ENCODE measurements around the gene FYTTD1. TPM values are rescaled to one million over a fixed set of nuclear protein-coding genes. Genes with fewer than 3 reads are reported as not detected.

Gene FYTTD1
- total and polyA plus RNA-seq, 2 experiments from 2014 or later: 24.3 to 62.8 TPM

GRCh38 chr3:197734667-197735318 lies 14.9 kb upstream of the FYTTD1 start:
- peaks cover 7% of the 10 kb centered on the region for H3K4me1 ChIP-seq (ENCODE audit: low read depth)
- H3K27me3 ChIP-seq: no peaks in the 10 kb centered on the region
- TF ChIP-seq CTCF (IDR thresholded peaks at IDR 0.05; ENCODE audit: low read depth, low read length): no peak
- no peak overlapping the region for H3K27ac ChIP-seq
- no peaks in the 10 kb centered on the region for H3K36me3 ChIP-seq
- no peak for DNase-seq (ENCODE audit: low read depth in 1 of 2, low spot score in 1 of 2)
- H3K9me3 ChIP-seq (ENCODE audit: low read depth): no peaks in the 10 kb centered on the region
- no peak overlapping the region for H3K4me3 ChIP-seq

- DNase-seq (ENCODE audit: low read depth in 1 of 2, low spot score in 1 of 2): peak in 1 of 2 donors; percentile 33
- H3K4me3 ChIP-seq: peak overlapping the region; percentile 82
- no peak for TF ChIP-seq CTCF (IDR thresholded peaks at IDR 0.05; ENCODE audit: low read depth, low read length)
- peaks cover 7% of the 10 kb centered on the region for H3K4me1 ChIP-seq (ENCODE audit: low read depth)
- no peaks in the 10 kb centered on the region for H3K9me3 ChIP-seq (ENCODE audit: low read depth)
- H3K27me3 ChIP-seq: no peaks in the 10 kb centered on the region
- H3K27ac ChIP-seq: peak overlapping the region; percentile 68
- no peaks in the 10 kb centered on the region for H3K36me3 ChIP-seq
Observed at GRCh38 chr3:197736010-197736490, 13.6 kb upstream of the FYTTD1 start.

DNA sequence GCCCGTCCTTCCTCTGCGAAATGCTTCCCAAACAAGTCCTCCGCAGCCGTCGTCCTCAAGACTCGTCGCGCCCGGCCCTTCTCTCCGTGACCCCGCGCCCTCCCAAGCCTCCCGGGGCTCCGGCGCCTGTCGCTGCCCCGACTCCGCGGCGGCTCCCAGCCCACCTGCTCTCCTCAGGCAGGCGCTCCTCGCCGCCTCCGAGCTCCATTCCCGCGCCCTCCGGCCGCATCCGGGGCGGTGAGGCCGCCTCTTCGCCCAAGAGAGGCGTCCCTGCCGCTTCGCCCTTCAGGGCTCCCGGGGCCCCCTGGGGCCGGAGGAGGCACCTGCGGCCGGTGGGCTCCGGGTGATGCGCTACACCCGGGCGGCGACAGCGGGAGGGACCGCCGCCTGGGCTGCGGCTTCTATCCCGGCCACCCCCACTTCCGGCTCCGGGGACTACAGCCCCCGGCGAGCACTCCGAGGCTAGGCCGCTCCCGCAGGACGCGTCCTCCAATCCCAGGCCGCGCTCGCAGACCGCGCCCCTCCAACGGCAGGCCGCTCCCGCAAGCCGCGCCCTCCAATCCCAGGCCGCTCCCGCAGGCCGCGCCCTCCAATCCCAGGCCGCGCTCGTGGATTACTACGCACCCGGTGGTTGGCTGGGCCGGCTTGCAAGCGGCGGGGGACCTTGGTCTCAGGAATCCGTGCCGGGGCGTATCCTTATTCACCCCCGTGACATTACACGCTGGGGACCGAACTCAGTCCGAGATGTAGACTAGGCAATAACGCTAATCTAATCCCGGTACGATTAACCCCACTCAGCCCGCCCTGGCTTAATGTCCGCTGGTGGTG lies 13.0 kb upstream of the FYTTD1 start, which contains the start of gene RUBCN:
Gene RUBCN (minus strand): TSS at position 414 of the 828 bp plus-strand sequence. CDS start 185 bp downstream, at position 229.
- no peaks in the 10 kb centered on the region for H3K27me3 ChIP-seq
- H3K27ac ChIP-seq: peak within 1 kb of the TSS; percentile 84
- H3K9me3 ChIP-seq (ENCODE audit: low read depth): no peaks in the 10 kb centered on the region
- H3K4me3 ChIP-seq: peak within 1 kb of the TSS; percentile 82
- TF ChIP-seq CTCF (IDR thresholded peaks at IDR 0.05; ENCODE audit: low read depth, low read length): no peak
- peak; percentile 96 to 97 for DNase-seq (ENCODE audit: low read depth in 1 of 2, low spot score in 1 of 2)
- H3K36me3 ChIP-seq: no peaks in the 10 kb centered on the region
- H3K4me1 ChIP-seq (ENCODE audit: low read depth): peaks cover 7% of the 10 kb centered on the region

GRCh38 chr3:197737319-197737649 lies 12.4 kb upstream of the FYTTD1 start:
- Histone ChIP-seq H3K27me3 (no peaks in the 10 kb centered on the region), H3K4me1 (ENCODE audit: low read depth) (peaks cover 7% of the 10 kb centered on the region), H3K27ac (peak overlapping the region; percentile 84), H3K4me3 (peak overlapping the region; percentile 82), H3K9me3 (ENCODE audit: low read depth) (no peaks in the 10 kb centered on the region), H3K36me3 (no peaks in the 10 kb centered on the region)
- TF ChIP-seq CTCF (IDR thresholded peaks at IDR 0.05; ENCODE audit: low read depth, low read length): no peak
- DNase-seq (ENCODE audit: low read depth in 1 of 2, low spot score in 1 of 2): no peak

GRCh38 chr3:197737749-197738462 lies 11.8 kb upstream of the FYTTD1 start:
- no peaks in the 10 kb centered on the region for H3K9me3 ChIP-seq (ENCODE audit: low read depth)
- peaks cover 7% of the 10 kb centered on the region for H3K4me1 ChIP-seq (ENCODE audit: low read depth)
- TF ChIP-seq CTCF (IDR thresholded peaks at IDR 0.05; ENCODE audit: low read depth, low read length): no peak
- no peaks in the 10 kb centered on the region for H3K36me3 ChIP-seq
- DNase-seq (ENCODE audit: low read depth in 1 of 2, low spot score in 1 of 2): no peak
- no peaks in the 10 kb centered on the region for H3K27me3 ChIP-seq
- H3K4me3 ChIP-seq: peak overlapping the region; percentile 82
- H3K27ac ChIP-seq: peak overlapping the region; percentile 84

Data from cardiac muscle cell (in vitro differentiated cells and primary cell).